Measurements from ENCODE around the gene ZG16. TPM values are rescaled to one million over a fixed set of nuclear protein-coding genes. Genes with fewer than 3 reads are reported as not detected.

The ZG16 gene
- total and polyA plus RNA-seq, 5 donors, result not detected

GRCh38 chr16:29819506-29819905 is 41.5 kb downstream of the ZG16 start:
- peaks cover 7% of the 10 kb centered on the region for H3K4me1 ChIP-seq (ENCODE audit: control insufficient read depth, insufficient read depth, low read length)
- ATAC-seq (no peak), DNase-seq (no peak)
- WGBS, result 82% methylated on average over 15 of the region's 15 CpGs
- no peak overlapping the region for H3K4me3 ChIP-seq (ENCODE audit: low read length)
- intact Hi-C loops (cut with DNase I), result loop anchor here in 1 of 4 donors (10.0 kb wide), 1 partner anchor 175 kb away; the partner anchor contains the start of genes HIRIP3 and INO80E
- no peaks in the 10 kb centered on the region for H3K9me3 ChIP-seq (ENCODE audit: control insufficient read depth, low read length)
- H3K27me3 ChIP-seq (ENCODE audit: control insufficient read depth, insufficient read depth), result no peaks in the 10 kb centered on the region
- H3K27ac ChIP-seq (ENCODE audit: low read length), result no peak overlapping the region

GRCh38 chr16:29820271-29820701 is 42.2 kb downstream of the ZG16 start, which contains the start of gene MVP:
MVP (plus strand) TSS chr16:29820462; CDS start chr16:29830550, 10,088 bp downstream.
- under 1% methylated on average over 4 of the region's 4 CpGs for WGBS
- intact Hi-C loops (cut with DNase I), result no loop called here
- H3K9me3 ChIP-seq (ENCODE audit: control insufficient read depth, low read length), result no peaks in the 10 kb centered on the region
- ATAC-seq, result peak; percentile 44 to 52
- peaks cover 11% of the 10 kb centered on the region for H3K4me1 ChIP-seq (ENCODE audit: control insufficient read depth, insufficient read depth, low read length)
- DNase-seq, result peak; percentile 77 to 89 (median 86)
- H3K27me3 ChIP-seq (ENCODE audit: control insufficient read depth, insufficient read depth), result no peaks in the 10 kb centered on the region
- H3K4me3 ChIP-seq (ENCODE audit: low read length), result peak within 1 kb of the TSS; percentile 81
- H3K27ac ChIP-seq (ENCODE audit: low read length), result peak within 1 kb of the TSS; percentile 82

GRCh38 chr16:29820730-29821642 is 42.9 kb downstream of the ZG16 start:
- intact Hi-C loops (cut with DNase I), result no loop called here
- peak overlapping the region; percentile 82 for H3K27ac ChIP-seq (ENCODE audit: low read length)
- ATAC-seq, result peak; percentile 18 to 19
- WGBS, result 30% methylated on average over 11 of the region's 11 CpGs
- peaks cover 14% of the 10 kb centered on the region for H3K4me1 ChIP-seq (ENCODE audit: control insufficient read depth, insufficient read depth, low read length)
- H3K9me3 ChIP-seq (ENCODE audit: control insufficient read depth, low read length), result no peaks in the 10 kb centered on the region
- no peaks in the 10 kb centered on the region for H3K27me3 ChIP-seq (ENCODE audit: control insufficient read depth, insufficient read depth)
- H3K4me3 ChIP-seq (ENCODE audit: low read length), result peak overlapping the region; percentile 81
- peak; percentile 66 to 85 (median 74) for DNase-seq

- Histone ChIP-seq H3K27me3 (ENCODE audit: control insufficient read depth, insufficient read depth) (no peaks in the 10 kb centered on the region), H3K4me3 (ENCODE audit: low read length) (peak overlapping the region; percentile 81), H3K4me1 (ENCODE audit: control insufficient read depth, insufficient read depth, low read length) (peaks cover 19% of the 10 kb centered on the region), H3K27ac (ENCODE audit: low read length) (peak overlapping the region; percentile 82), H3K9me3 (ENCODE audit: control insufficient read depth, low read length) (no peaks in the 10 kb centered on the region)
- peak in 1 of 3 donors; percentile 59 for DNase-seq
- 51% methylated on average over 7 of the region's 7 CpGs for WGBS
- peak in 1 of 2 donors; percentile 9 for ATAC-seq
- intact Hi-C loops (cut with DNase I), result no loop called here
These were observed 43.6 kb downstream of the ZG16 start for GRCh38 chr16:29821643-29822115.

- Histone ChIP-seq H3K4me3 (ENCODE audit: low read length) (no peak overlapping the region), H3K9me3 (ENCODE audit: control insufficient read depth, low read length) (no peaks in the 10 kb centered on the region), H3K27me3 (ENCODE audit: control insufficient read depth, insufficient read depth) (no peaks in the 10 kb centered on the region), H3K4me1 (ENCODE audit: control insufficient read depth, insufficient read depth, low read length) (peaks cover 17% of the 10 kb centered on the region), H3K27ac (ENCODE audit: low read length) (peak overlapping the region; percentile 34)
- peak; percentile 53 to 71 for ATAC-seq
- peak in 1 of 3 donors; percentile 45 for DNase-seq
- intact Hi-C loops (cut with DNase I), result no loop called here
- 35% methylated on average over 7 of the region's 7 CpGs for WGBS
These were observed 46.6 kb downstream of the ZG16 start for GRCh38 chr16:29824589-29825144.

GRCh38 chr16:29825145-29826044 is 47.3 kb downstream of the ZG16 start:
- Histone ChIP-seq H3K27me3 (ENCODE audit: control insufficient read depth, insufficient read depth) (no peaks in the 10 kb centered on the region), H3K9me3 (ENCODE audit: control insufficient read depth, low read length) (no peaks in the 10 kb centered on the region), H3K4me3 (ENCODE audit: low read length) (no peak overlapping the region), H3K4me1 (ENCODE audit: control insufficient read depth, insufficient read depth, low read length) (peaks cover 17% of the 10 kb centered on the region), H3K27ac (ENCODE audit: low read length) (peak overlapping the region; percentile 34)
- 43% methylated on average over 10 of the region's 10 CpGs for WGBS
- intact Hi-C loops (cut with DNase I), result no loop called here
- ATAC-seq (peak; percentile 38 to 79), DNase-seq (peak; percentile 79 to 83 (median 80))

- Histone ChIP-seq H3K27ac (ENCODE audit: low read length) (peak overlapping the region; percentile 34), H3K4me1 (ENCODE audit: control insufficient read depth, insufficient read depth, low read length) (peaks cover 17% of the 10 kb centered on the region), H3K4me3 (ENCODE audit: low read length) (no peak overlapping the region), H3K27me3 (ENCODE audit: control insufficient read depth, insufficient read depth) (no peaks in the 10 kb centered on the region), H3K9me3 (ENCODE audit: control insufficient read depth, low read length) (no peaks in the 10 kb centered on the region)
- DNase-seq, result no peak
- intact Hi-C loops (cut with DNase I), result no loop called here
- no peak for ATAC-seq
- WGBS, result 89% methylated on average over 6 of the region's 8 CpGs
These were observed 48.3 kb downstream of the ZG16 start for GRCh38 chr16:29826342-29826695.

- Histone ChIP-seq H3K27me3 (ENCODE audit: control insufficient read depth, insufficient read depth) (no peaks in the 10 kb centered on the region), H3K9me3 (ENCODE audit: control insufficient read depth, low read length) (no peaks in the 10 kb centered on the region), H3K4me1 (ENCODE audit: control insufficient read depth, insufficient read depth, low read length) (peaks cover 5% of the 10 kb centered on the region), H3K27ac (ENCODE audit: low read length) (no peak overlapping the region), H3K4me3 (ENCODE audit: low read length) (no peak overlapping the region)
- no peak for DNase-seq
- intact Hi-C loops (cut with DNase I), result no loop called here
- WGBS, result 93% methylated on average over 11 of the region's 11 CpGs
- ATAC-seq, result no peak
These were observed 52.7 kb downstream of the ZG16 start for GRCh38 chr16:29830774-29831173.

GRCh38 chr16:29831490-29831889 is 53.4 kb downstream of the ZG16 start:
- intact Hi-C loops (cut with DNase I), result no loop called here
- H3K9me3 ChIP-seq (ENCODE audit: control insufficient read depth, low read length), result no peaks in the 10 kb centered on the region
- H3K27me3 ChIP-seq (ENCODE audit: control insufficient read depth, insufficient read depth), result no peaks in the 10 kb centered on the region
- DNase-seq (no peak), ATAC-seq (peak in 1 of 2 donors; percentile 16)
- WGBS, result 74% methylated on average over 2 of the region's 2 CpGs
- H3K4me1 ChIP-seq (ENCODE audit: control insufficient read depth, insufficient read depth, low read length), result no peaks in the 10 kb centered on the region
- no peak overlapping the region for H3K27ac ChIP-seq (ENCODE audit: low read length)
- no peak overlapping the region for H3K4me3 ChIP-seq (ENCODE audit: low read length)

Measured in right cardiac atrium (tissue), 5 donors.